CD4-positive, alpha-beta T cell (primary cell): Measurements from ENCODE around the gene BAIAP2. TPM values are rescaled to one million over a fixed set of nuclear protein-coding genes. Genes with fewer than 3 reads are reported as not detected.
A peak's percentile ranks its signal among the peaks of the same experiment; 100 is the strongest.

Experiments
- ATAC-seq: fragments of 200-7000 bp; cut with Tn5 transposase; one replicate; pipeline ENCODE4 v1.10.0; 2022; ENCODE audit warnings: mild to moderate bottlenecking; ENCODE audit not compliant: poor library complexity
- CTCF ChIA-PET: fragments of 350-600 bp; sonication (Branson Sonifier 250); formaldehyde crosslinking; loops from one replicate; lab custom pipeline; 2021; ENCODE audit warnings: antibody characterized with exemption, inconsistent platforms; lab: Charles Lee
- POLR2A ChIA-PET: fragments of 350-600 bp; sonication (Branson Sonifier 250); formaldehyde crosslinking; loops from one replicate; lab custom pipeline; 2021; ENCODE audit warnings: antibody characterized with exemption, inconsistent platforms; lab: Charles Lee
- DNase-seq, 14 experiments: peaks; one replicate each; pipeline ENCODE4 v3.0.0-alpha.2; 2013 to 2020; ENCODE audit warnings: mixed read lengths in 2 of 14
- H3K27ac ChIP-seq, 2 donors: one replicate each; pipeline versions ENCODE4 v1.5.1 to v1.7.0; 2013; ENCODE audit warnings: low read length in 2 of 2, low read depth in 1 of 2, mild to moderate bottlenecking in 1 of 2
- H3K27me3 ChIP-seq, 2 experiments: 1 replicate in 1 of 2; 2 replicates in 1 of 2; pipeline versions ENCODE4 v1.6.1 to v1.7.0; 2013; ENCODE audit warnings: low read length in 2 of 2, control low read depth in 1 of 2, mild to moderate bottlenecking in 1 of 2, moderate library complexity in 1 of 2; ENCODE audit not compliant: insufficient read depth in 2 of 2, control insufficient read depth in 1 of 2
- H3K36me3 ChIP-seq: one replicate; pipeline ENCODE4 v1.6.1; 2013; ENCODE audit warnings: low read length, control low read depth; ENCODE audit not compliant: insufficient read depth
- H3K4me1 ChIP-seq: one replicate; pipeline ENCODE4 v1.6.1; 2013; ENCODE audit warnings: low read length, control low read depth; ENCODE audit not compliant: insufficient read depth
- H3K4me3 ChIP-seq: one replicate; pipeline ENCODE4 v1.5.1; 2013; ENCODE audit warnings: mild to moderate bottlenecking, low read length, moderate library complexity
- H3K9me3 ChIP-seq, 2 experiments: 1 replicate in 1 of 2; 2 replicates in 1 of 2; pipeline versions ENCODE4 v1.6.1 to v1.7.0; 2013; ENCODE audit warnings: low read length in 2 of 2, mild to moderate bottlenecking in 2 of 2, control low read depth in 1 of 2, moderate library complexity in 1 of 2; ENCODE audit not compliant: control insufficient read depth in 1 of 2, insufficient read depth in 1 of 2
- H3K27ac Mint-ChIP-seq: one replicate; pipeline ENCODE4 v1.8.0; 2020; ENCODE audit warnings: mixed read lengths
- H3K27me3 Mint-ChIP-seq: one replicate; pipeline ENCODE4 v1.8.0; 2021; ENCODE audit warnings: mixed read lengths
- H3K36me3 Mint-ChIP-seq: one replicate; pipeline ENCODE4 v1.8.0; 2021; ENCODE audit warnings: low read depth, mixed read lengths
- H3K4me1 Mint-ChIP-seq: one replicate; pipeline ENCODE4 v1.8.0; 2021; ENCODE audit warnings: low read depth, mixed read lengths
- H3K4me3 Mint-ChIP-seq: one replicate; pipeline ENCODE4 v1.8.0; 2020; ENCODE audit warnings: mild to moderate bottlenecking, mixed read lengths
- H3K9me3 Mint-ChIP-seq: one replicate; pipeline ENCODE4 v1.8.0; 2020; ENCODE audit warnings: mixed read lengths
- CTCF ChIP-seq: fragments of 200-600 bp; IDR thresholded peaks from one replicate; pipeline ENCODE4 v1.8.0; 2022; ENCODE audit warnings: antibody characterized with exemption, mild to moderate bottlenecking
- intact Hi-C, 2 experiments: fragments of 100-400 bp; cut with DNase I in 1 of 2; cut with micrococcal nuclease in 1 of 2; formaldehyde crosslinking; loops; one replicate each; pipeline versions ENCODE4 v1.15.1 to v1.9.0; 2023 to 2025; cut with DNase I, micrococcal nuclease
- total RNA-seq, 174 experiments: library from RNA in 2 of 174; stranded (reverse) in 2 of 174; gene quantifications; one replicate each; pipeline ENCODE4 v1.2.3 and lab custom pipeline; 2021 to 2026

BAIAP2 gene
- total RNA-seq, 2 experiments from 2014 or later, result 4.2 to 4.9 TPM

- ATAC-seq, result no peak
- ChIA-PET CTCF (no interaction called here), POLR2A (no interaction called here)
- H3K4me1 ChIP-seq, result peaks cover 14% of the 10 kb centered on the region
- peak in 2 of 14 experiments; percentile 20 to 51 for DNase-seq
- H3K36me3 ChIP-seq, result no peaks in the 10 kb centered on the region
- Mint-ChIP-seq H3K9me3 (no peaks in the 10 kb centered on the region), H3K27me3 (no peaks in the 10 kb centered on the region), H3K36me3 (no peaks in the 10 kb centered on the region), H3K4me1 (no peaks in the 10 kb centered on the region), H3K4me3 (no peak overlapping the region), H3K27ac (no peak overlapping the region)
- TF ChIP-seq CTCF, result no peak
- H3K4me3 ChIP-seq, result no peak overlapping the region
- intact Hi-C loops, result no loop called here
- no peaks in the 10 kb centered on the region for H3K27me3 ChIP-seq
- no peak overlapping the region for H3K27ac ChIP-seq
- H3K9me3 ChIP-seq, result peaks cover 0 to 12% of the 10 kb centered on the region in 2 experiments
These were observed 86.0 kb downstream of the BAIAP2 start for GRCh38 chr17:81120695-81121621.

GRCh38 chr17:81121841-81122733 lies 87.1 kb downstream of the BAIAP2 start:
- peaks cover 0 to 8% of the 10 kb centered on the region in 2 experiments for H3K9me3 ChIP-seq
- no peaks in the 10 kb centered on the region for H3K4me1 Mint-ChIP-seq
- no peak overlapping the region for H3K27ac Mint-ChIP-seq
- no peak for ATAC-seq
- H3K4me1 ChIP-seq, result peaks cover 14% of the 10 kb centered on the region
- H3K36me3 ChIP-seq, result no peaks in the 10 kb centered on the region
- H3K36me3 Mint-ChIP-seq, result no peaks in the 10 kb centered on the region
- intact Hi-C loops, result no loop called here
- no peaks in the 10 kb centered on the region for H3K9me3 Mint-ChIP-seq
- CTCF ChIA-PET, result no interaction called here
- no peaks in the 10 kb centered on the region for H3K27me3 ChIP-seq
- no peak for TF ChIP-seq CTCF
- no peak for DNase-seq
- H3K27me3 Mint-ChIP-seq, result no peaks in the 10 kb centered on the region
- H3K4me3 Mint-ChIP-seq, result no peak overlapping the region
- no peak overlapping the region for H3K27ac ChIP-seq
- POLR2A ChIA-PET, result no interaction called here
- no peak overlapping the region for H3K4me3 ChIP-seq

GRCh38 chr17:81123052-81124048 lies 88.4 kb downstream of the BAIAP2 start:
- Mint-ChIP-seq H3K4me3 (no peak overlapping the region), H3K27me3 (no peaks in the 10 kb centered on the region), H3K27ac (no peak overlapping the region), H3K9me3 (no peaks in the 10 kb centered on the region), H3K4me1 (no peaks in the 10 kb centered on the region), H3K36me3 (no peaks in the 10 kb centered on the region)
- CTCF ChIA-PET, result no interaction called here
- intact Hi-C loops, result no loop called here
- Histone ChIP-seq H3K4me3 (no peak overlapping the region), H3K27ac (no peak overlapping the region), H3K27me3 (no peaks in the 10 kb centered on the region), H3K9me3 (peaks cover 0 to 6% of the 10 kb centered on the region in 2 experiments), H3K4me1 (peaks cover 14% of the 10 kb centered on the region), H3K36me3 (no peaks in the 10 kb centered on the region)
- POLR2A ChIA-PET, result no interaction called here
- DNase-seq, result no peak
- no peak for TF ChIP-seq CTCF
- ATAC-seq, result no peak
